ENCODE data around the gene RIC3.
A peak's percentile ranks its signal among the peaks of the same experiment; 100 is the strongest.

Gene RIC3

DNA sequence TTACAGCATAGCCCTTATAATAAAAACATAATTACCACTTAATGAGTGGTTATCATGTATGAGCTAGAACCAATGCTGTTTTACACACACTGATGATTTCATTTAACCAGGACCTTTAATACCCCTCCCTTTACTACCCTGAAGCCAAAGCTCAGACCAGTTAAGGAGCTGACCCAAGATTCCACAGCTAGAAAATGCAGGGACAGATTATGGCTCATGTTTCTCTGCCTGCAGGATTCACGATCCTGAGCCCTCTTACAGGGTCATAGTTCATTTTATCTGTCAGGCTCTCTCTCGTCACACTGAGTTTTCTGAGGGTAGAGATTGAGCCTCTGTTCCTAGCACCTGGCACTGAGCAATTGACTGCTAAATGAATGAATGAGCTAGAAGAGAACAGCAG lies 60.4 kb downstream of the RIC3 start:
- intact Hi-C loops (cut with DNase I) = no loop called here

DNA sequence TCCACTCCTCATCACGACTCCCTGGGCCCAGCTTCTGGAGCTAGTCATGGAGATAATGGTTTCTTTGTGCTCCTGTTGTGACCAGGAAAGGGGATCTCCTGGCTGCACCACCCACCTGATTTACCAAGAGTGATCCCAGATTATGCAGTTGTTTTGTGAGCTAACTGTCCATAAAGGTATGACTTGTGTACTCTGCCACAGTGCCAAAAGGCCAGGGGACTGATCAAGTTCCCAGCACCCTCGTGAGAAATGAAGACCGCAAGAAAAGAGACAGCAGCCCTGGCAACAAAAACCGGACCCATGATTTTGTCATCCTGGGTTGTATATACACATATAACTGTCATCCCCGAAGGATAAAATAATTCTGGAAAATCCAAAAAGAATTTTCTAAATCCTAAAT lies 61.2 kb downstream of the RIC3 start:
- intact Hi-C loops (cut with DNase I) = no loop called here
- DNase-seq = peak in 3 of 42 donors; percentile 14 to 34 (median 28)

More for the DNA sequence above, 60.4 kb downstream of the RIC3 start:
- DNase-seq = no peak

DNA sequence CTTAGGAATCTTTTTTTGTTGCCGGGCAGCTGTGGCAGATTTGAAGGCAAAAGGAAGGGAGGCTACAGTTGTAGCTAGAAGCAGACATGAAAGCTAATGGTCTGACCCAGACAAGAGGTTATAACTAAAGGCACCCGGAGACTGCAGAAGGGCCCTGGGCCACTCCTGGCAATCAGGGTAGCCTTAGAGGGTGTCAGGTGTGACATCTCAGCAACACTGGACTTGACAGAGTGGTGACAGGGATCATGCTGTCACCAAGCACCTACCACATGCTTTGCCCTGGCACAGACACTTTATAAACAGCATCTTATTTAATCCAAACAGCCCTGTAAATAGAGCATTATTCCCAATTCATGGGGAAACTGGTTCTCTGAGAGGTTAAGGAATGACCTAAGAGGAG lies 62.1 kb downstream of the RIC3 start:
- intact Hi-C loops (cut with DNase I) = no loop called here
- no peak for DNase-seq

- intact Hi-C loops (cut with DNase I) = no loop called here
- no peak for DNase-seq
Observed at GRCh38 chr11:8105666-8106065, 63.2 kb downstream of the RIC3 start.

- intact Hi-C loops (cut with DNase I) = no loop called here
- DNase-seq = peak in 2 of 42 donors; percentile 3 to 31
Observed at GRCh38 chr11:8105133-8105532, 63.7 kb downstream of the RIC3 start.

- intact Hi-C loops (cut with DNase I) = no loop called here
- DNase-seq = peak in 2 of 42 donors; percentile 6 to 14
Observed at GRCh38 chr11:8103909-8104308, 64.9 kb downstream of the RIC3 start.

DNA sequence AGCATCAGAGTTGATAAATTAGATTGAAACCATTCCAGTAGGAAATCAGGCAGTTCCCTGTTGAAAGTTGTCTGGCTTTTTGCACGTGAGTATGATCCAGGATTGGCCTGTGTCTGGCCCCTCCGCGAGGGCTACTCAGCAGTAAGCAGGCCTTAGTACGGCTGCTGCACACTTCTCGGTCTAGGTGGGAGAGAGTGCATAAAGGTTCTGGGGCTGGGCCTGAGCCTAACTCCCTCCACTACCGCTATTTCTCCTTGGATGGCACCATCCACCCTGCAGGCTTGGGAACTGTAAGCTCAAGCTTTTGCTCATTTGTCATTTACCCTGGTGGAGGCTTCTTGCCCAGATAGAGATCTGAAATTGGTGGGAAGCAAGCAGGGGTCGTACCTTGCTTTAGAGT lies 65.9 kb downstream of the RIC3 start:
- DNase-seq = peak in 3 of 42 donors; percentile 26 to 38 (median 31)
- intact Hi-C loops (cut with DNase I) = no loop called here

DNA sequence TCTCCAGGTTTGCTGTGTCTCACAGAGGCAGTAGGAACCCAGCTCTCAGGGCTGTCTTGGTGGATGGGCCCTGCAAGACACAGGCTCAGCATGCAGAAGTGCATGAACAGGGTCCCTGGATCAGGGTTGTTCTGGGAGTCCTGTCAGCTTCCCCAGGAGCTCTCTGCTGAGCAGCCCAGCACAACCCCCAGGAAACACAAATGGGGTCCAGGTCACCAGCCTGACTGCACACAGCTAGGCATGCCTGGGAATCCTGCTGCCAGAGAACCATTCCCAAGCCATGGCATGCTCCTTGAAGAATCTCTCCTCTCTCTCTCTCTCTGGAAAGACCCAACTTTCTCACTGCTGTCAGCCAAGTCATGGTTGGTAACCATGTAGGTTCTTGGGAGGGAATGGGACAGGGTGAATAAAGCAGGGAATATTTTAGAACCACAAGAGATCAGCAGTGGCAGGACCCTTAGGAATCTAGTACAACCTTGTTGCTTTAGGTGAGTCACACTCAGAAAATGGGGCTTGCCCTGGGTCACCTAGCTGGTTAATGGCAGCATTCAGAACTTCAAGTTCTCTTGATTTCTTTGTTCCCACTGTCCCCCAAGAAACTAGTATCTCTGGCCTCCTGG lies 66.4 kb downstream of the RIC3 start:
- intact Hi-C loops (cut with DNase I) = no loop called here
- peak in 5 of 42 donors; percentile 2 to 35 (median 26) for DNase-seq

DNA sequence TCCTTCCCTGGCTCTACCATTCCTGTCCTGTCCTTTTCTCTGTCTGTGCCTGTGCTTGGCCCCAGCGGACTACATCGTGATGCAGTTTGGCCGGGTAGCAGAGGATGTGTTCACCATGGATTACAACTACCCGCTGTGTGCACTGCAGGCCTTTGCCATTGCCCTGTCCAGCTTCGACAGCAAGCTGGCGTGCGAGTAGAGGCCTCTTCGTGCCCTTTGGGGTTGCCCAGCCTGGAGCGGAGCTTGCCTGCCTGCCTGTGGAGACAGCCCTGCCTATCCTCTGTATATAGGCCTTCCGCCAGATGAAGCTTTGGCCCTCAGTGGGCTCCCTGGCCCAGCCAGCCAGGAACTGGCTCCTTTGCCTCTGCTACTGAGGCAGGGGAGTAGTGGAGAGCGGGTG lies 67.4 kb downstream of the RIC3 start:
- peak in 6 of 42 donors; percentile 2 to 34 (median 28) for DNase-seq
- intact Hi-C loops (cut with DNase I) = no loop called here

- intact Hi-C loops (cut with DNase I) = no loop called here
- DNase-seq = peak in 10 of 42 donors; percentile 1 to 40 (median 23)
Observed at GRCh38 chr11:8100605-8101004, 68.2 kb downstream of the RIC3 start.

DNA sequence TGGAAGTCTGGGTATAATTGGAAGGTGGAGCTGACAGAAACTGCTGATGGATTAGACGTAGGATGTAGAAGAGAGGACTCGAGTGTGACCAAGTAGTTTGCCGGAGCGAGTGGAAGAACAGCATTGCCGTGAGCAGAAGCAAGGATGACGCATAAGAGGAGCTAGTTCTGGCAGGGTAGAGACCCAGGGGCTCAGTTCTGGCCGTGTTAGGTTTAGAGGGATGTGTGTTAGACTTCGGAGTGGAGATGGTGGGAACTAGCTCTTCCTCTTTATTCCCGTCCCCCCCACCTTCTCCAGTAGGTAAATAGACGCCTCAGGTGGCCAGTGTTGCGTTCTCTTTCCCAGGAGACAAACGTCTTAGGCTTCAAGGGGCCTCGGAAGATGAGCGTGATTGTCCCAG lies 68.7 kb downstream of the RIC3 start:
- peak in 8 of 42 donors; percentile 1 to 38 (median 12) for DNase-seq
- intact Hi-C loops (cut with DNase I) = no loop called here

- peak in 41 of 42 donors; percentile 69 to 94 (median 85) for DNase-seq
- intact Hi-C loops (cut with DNase I) = no loop called here
Observed at GRCh38 chr11:8099291-8099899, 69.4 kb downstream of the RIC3 start.

DNA sequence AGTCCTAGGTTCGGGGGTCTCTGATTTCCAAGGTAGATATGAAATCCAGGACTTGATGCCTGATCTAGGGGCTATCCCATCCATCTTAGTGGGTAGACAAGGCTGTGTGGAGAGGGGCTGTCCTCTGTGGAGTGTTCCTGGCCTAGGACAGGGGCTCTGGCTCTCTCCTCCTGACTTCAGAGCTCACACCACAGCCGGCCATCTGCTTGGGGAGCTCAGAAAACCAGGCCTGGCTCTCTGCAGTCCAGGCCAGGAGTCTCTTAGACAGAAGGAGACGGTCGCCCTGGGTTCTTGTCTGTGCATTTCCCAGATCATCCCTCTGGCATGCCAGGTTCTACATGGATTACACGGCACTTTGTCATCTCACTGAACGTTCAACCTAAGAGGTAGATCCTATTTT lies 69.9 kb downstream of the RIC3 start:
- intact Hi-C loops (cut with DNase I) = no loop called here

DNA sequence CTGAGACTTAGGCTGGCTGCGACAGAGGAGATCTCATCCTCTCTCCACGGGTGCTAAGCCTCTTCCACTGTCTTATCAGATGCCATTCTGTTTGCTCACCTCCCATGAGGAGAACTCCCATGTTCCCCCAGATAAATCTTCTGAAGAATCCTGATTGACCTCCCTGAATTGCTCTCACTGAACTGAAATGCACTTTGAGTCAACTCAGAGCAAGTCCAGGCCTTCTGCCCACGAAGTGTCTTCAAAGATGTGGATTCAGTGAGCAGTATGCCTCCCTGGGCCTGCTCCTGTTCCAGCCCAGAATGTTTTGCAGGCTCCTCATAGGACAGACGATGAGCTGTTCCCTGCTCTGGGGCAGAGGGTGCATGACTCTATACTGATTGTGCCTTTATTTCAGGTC lies 70.5 kb downstream of the RIC3 start:
- peak in 4 of 42 donors; percentile 1 to 35 (median 10) for DNase-seq
- intact Hi-C loops (cut with DNase I) = no loop called here

More for the DNA sequence above, 69.9 kb downstream of the RIC3 start:
- DNase-seq = peak in 6 of 42 donors; percentile 8 to 33 (median 27)

DNA sequence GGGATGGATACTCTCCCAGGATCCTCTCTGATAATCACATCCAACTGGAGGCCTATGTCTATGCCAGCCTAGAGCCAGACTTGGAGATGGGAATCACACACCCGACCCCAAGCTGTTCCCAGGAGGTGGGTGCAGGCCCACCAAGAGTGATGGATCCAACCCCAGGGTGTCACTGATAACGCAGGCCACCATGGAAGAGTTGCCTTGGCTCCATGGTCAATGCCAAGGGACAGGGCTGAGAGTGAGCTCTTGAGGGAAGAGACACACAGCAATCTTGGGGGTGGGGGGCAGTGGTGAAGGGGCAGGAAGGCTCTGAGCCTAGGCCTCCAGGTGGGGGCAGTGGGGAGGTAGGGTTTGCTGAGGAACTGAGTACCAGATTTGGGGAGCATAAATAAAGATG lies 70.9 kb downstream of the RIC3 start:
- peak in 4 of 42 donors; percentile 10 to 40 (median 28) for DNase-seq
- intact Hi-C loops (cut with DNase I) = no loop called here

GRCh38 chr11:8097468-8097867 lies 71.4 kb downstream of the RIC3 start:
- peak in 4 of 42 donors; percentile 3 to 31 (median 18) for DNase-seq
- intact Hi-C loops (cut with DNase I) = no loop called here

GRCh38 chr11:8097062-8097461 lies 71.8 kb downstream of the RIC3 start:
- intact Hi-C loops (cut with DNase I) = no loop called here
- peak in 5 of 42 donors; percentile 18 to 40 (median 26) for DNase-seq

GRCh38 chr11:8096575-8096974 lies 72.2 kb downstream of the RIC3 start:
- intact Hi-C loops (cut with DNase I) = no loop called here
- DNase-seq = peak in 5 of 42 donors; percentile 1 to 36 (median 26)

DNA sequence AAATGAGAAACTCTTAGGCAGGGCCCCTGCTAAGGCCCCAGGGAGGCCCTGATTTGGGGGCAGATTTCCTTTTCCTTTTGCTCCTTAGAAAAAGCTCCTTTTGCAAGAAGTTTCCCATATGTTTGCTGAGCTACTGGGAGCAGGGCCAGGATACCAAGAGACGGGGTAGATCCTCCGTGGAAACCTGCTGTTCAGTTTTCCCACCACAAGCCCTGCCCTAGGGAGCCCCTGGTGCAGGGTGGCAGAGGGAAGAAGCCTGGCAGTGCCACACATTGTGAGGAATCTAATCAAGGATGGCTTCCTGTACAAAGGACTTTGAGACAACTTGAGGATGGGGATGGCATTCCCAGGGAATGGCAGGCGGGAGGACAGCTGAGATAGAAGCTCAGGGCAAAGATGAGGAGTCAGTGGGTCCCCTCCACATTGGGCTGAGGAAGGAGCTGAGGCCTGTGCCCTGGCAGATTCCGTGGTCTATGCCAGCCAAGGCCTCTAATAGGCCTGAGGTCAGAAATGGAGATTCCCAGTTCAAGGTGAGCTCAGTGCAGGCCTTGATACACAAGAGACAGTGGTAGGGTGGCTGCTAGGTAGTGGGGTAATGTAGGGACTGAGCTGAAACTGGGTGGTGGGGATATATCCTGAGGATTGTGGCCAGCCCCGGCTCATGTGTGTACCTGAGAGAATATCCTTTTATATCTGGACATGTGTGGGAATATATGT lies 72.9 kb downstream of the RIC3 start:
- peak in 6 of 42 donors; percentile 3 to 31 (median 17) for DNase-seq
- intact Hi-C loops (cut with DNase I) = no loop called here

DNA sequence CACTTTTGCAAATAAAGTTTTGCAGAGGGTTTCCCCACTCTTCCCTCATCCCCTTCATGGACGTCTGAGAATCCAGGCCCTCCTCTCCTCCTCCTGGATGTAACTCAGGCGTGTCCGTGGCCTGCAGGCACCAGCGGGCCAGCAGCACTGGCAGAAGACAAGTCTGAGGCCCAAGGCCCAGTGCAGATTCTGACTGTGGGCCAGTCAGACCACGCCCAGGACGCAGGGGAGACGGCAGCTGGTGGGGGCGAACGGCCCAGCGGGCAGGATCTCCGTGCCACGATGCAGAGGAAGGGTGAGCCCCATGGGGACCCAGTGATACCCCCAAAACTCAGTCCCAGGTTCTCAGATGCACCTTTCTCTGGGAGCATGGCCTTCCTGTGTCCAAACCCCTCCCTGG lies 73.5 kb downstream of the RIC3 start:
- peak in 5 of 42 donors; percentile 5 to 41 (median 34) for DNase-seq
- intact Hi-C loops (cut with DNase I) = no loop called here

All from head of caudate nucleus (tissue), 42 donors.